ENCODE measurements around the gene LYPLAL1.

The LYPLAL1 gene

DNA sequence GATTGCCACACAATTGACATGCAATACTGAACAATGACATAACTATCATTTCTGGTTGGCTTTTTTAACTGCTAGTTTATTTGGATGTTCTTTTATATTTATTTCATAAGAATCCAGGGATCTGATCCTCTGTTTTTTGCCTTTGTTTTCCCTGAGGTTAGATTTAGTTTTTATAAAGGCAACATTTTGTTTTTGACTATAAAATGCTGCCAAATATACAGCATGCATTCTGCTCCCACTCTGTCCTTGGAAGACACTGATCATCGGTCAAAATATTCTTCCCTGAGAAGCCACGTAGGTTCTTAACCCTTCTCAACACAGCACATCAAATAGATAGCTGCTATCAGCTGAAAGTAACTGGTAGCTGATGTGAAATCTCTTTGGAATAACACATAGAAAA, 52.5 kb downstream of the LYPLAL1 start:
- H3K4me3 ChIP-seq (ENCODE audit: low read depth, low read length, poor library complexity, severe bottlenecking), result no peak overlapping the region
- TF ChIP-seq, protein P1, sequence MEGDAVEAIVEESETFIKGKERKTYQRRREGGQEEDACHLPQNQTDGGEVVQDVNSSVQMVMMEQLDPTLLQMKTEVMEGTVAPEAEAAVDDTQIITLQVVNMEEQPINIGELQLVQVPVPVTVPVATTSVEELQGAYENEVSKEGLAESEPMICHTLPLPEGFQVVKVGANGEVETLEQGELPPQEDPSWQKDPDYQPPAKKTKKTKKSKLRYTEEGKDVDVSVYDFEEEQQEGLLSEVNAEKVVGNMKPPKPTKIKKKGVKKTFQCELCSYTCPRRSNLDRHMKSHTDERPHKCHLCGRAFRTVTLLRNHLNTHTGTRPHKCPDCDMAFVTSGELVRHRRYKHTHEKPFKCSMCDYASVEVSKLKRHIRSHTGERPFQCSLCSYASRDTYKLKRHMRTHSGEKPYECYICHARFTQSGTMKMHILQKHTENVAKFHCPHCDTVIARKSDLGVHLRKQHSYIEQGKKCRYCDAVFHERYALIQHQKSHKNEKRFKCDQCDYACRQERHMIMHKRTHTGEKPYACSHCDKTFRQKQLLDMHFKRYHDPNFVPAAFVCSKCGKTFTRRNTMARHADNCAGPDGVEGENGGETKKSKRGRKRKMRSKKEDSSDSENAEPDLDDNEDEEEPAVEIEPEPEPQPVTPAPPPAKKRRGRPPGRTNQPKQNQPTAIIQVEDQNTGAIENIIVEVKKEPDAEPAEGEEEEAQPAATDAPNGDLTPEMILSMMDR (IDR thresholded peaks at IDR 0.05; ENCODE audit: low read length), result no peak
- TF ChIP-seq EZH2 (IDR thresholded peaks at IDR 0.05; ENCODE audit: borderline replicate concordance, low read length), result no peak

DNA sequence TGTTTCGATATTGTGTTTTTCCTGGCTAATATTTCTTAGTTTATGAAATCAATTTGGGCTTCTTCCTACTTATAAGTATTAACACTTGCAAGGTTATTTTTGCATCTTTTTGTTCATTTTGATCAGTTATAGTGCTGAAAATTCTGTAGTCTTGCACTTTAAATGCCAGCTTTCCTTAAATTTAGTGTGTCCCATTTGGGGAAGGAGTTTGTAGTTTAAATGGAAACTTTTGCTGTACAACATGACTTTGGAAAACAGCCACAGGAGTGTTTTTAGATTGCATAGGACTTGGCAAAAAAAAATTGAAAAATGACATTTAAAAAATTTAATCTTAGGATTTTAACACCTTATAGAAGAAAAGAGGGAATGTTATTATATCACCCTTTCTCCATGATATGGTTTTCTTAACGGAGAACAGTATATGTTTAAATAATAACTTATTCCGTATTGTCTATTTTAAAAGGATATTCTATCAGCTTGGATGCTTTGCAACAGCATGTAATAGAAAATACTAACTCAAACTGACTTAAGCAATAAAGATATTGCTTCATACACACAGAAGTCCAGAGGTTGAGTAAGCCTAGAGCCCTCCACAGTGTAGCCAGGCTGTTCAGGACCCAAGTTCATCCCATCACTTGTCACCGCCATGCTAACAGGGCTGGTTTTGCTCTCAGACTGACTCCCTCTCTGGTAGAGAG, 53.8 kb downstream of the LYPLAL1 start:
- no peaks in the 10 kb centered on the region for H3K79me2 ChIP-seq (ENCODE audit: insufficient read depth, low read length)
- H3K9me3 ChIP-seq (ENCODE audit: low read length), result no peaks in the 10 kb centered on the region
- no peaks in the 10 kb centered on the region for H3K9me2 ChIP-seq (ENCODE audit: low read depth, low read length)
- H4K20me1 ChIP-seq (ENCODE audit: insufficient read depth, low read length), result no peaks in the 10 kb centered on the region
- no peak overlapping the region for H2AFZ ChIP-seq (ENCODE audit: low read length)
- TF ChIP-seq EZH2 (IDR thresholded peaks at IDR 0.05; ENCODE audit: borderline replicate concordance, low read length), result no peak
- TF ChIP-seq, protein P1 (IDR thresholded peaks at IDR 0.05; ENCODE audit: low read length), result no peak
- no peak overlapping the region for H3K4me2 ChIP-seq (ENCODE audit: low read length)
- H3F3A ChIP-seq (ENCODE audit: insufficient read depth, low read length), result no peaks in the 10 kb centered on the region
- no peak overlapping the region for H3K27ac ChIP-seq (ENCODE audit: low read depth, low read length, poor library complexity, severe bottlenecking)
- H3K36me3 ChIP-seq (ENCODE audit: insufficient read depth, low read length), result no peaks in the 10 kb centered on the region
- H3K9ac ChIP-seq (ENCODE audit: low read length), result no peak overlapping the region
- H3K27me3 ChIP-seq (ENCODE audit: insufficient read depth, low read length), result no peaks in the 10 kb centered on the region
- H3K4me1 ChIP-seq (ENCODE audit: insufficient read depth, low read length, severe bottlenecking), result no peaks in the 10 kb centered on the region
- H3K4me3 ChIP-seq (ENCODE audit: low read depth, low read length, poor library complexity, severe bottlenecking), result no peak overlapping the region

More for the DNA sequence above, 52.5 kb downstream of the LYPLAL1 start:
- H3K27ac ChIP-seq (ENCODE audit: low read depth, low read length, poor library complexity, severe bottlenecking), result no peak overlapping the region
- no peaks in the 10 kb centered on the region for H3K36me3 ChIP-seq (ENCODE audit: insufficient read depth, low read length)
- H3K4me1 ChIP-seq (ENCODE audit: insufficient read depth, low read length, severe bottlenecking), result no peaks in the 10 kb centered on the region
- H3K9me2 ChIP-seq (ENCODE audit: low read depth, low read length), result no peaks in the 10 kb centered on the region
- H3K79me2 ChIP-seq (ENCODE audit: insufficient read depth, low read length), result no peaks in the 10 kb centered on the region
- no peaks in the 10 kb centered on the region for H3F3A ChIP-seq (ENCODE audit: insufficient read depth, low read length)
- H4K20me1 ChIP-seq (ENCODE audit: insufficient read depth, low read length), result no peaks in the 10 kb centered on the region
- H3K4me2 ChIP-seq (ENCODE audit: low read length), result no peak overlapping the region
- H2AFZ ChIP-seq (ENCODE audit: low read length), result no peak overlapping the region
- H3K9ac ChIP-seq (ENCODE audit: low read length), result no peak overlapping the region
- H3K9me3 ChIP-seq (ENCODE audit: low read length), result no peaks in the 10 kb centered on the region
- H3K27me3 ChIP-seq (ENCODE audit: insufficient read depth, low read length), result no peaks in the 10 kb centered on the region

DNA sequence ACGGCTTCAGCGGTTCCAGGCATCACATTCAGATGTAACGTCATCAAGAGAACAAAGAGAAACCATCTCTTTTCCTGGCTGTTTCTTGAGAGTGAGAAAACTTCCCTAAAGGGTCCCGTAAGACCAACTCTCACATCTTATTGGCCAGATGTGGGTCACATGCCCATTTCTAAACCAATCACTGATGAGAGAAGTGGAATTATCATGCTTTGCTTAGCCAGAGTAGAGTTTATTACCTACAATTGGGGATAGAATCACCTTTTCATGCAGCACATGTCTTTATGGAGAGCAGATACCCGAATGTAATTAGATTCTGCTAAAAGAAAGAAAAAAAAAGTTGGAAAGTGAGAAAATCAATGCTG, 54.4 kb downstream of the LYPLAL1 start:
- H3K27me3 ChIP-seq (ENCODE audit: insufficient read depth, low read length), result no peaks in the 10 kb centered on the region
- TF ChIP-seq, protein P1 (IDR thresholded peaks at IDR 0.05; ENCODE audit: low read length), result no peak
- no peak for TF ChIP-seq EZH2 (IDR thresholded peaks at IDR 0.05; ENCODE audit: borderline replicate concordance, low read length)
- no peaks in the 10 kb centered on the region for H3K79me2 ChIP-seq (ENCODE audit: insufficient read depth, low read length)
- no peak overlapping the region for H3K4me2 ChIP-seq (ENCODE audit: low read length)
- H3F3A ChIP-seq (ENCODE audit: insufficient read depth, low read length), result no peaks in the 10 kb centered on the region
- no peak overlapping the region for H3K9ac ChIP-seq (ENCODE audit: low read length)
- H3K4me3 ChIP-seq (ENCODE audit: low read depth, low read length, poor library complexity, severe bottlenecking), result no peak overlapping the region
- H3K9me3 ChIP-seq (ENCODE audit: low read length), result no peaks in the 10 kb centered on the region
- H4K20me1 ChIP-seq (ENCODE audit: insufficient read depth, low read length), result no peaks in the 10 kb centered on the region
- H3K4me1 ChIP-seq (ENCODE audit: insufficient read depth, low read length, severe bottlenecking), result no peaks in the 10 kb centered on the region
- no peak overlapping the region for H2AFZ ChIP-seq (ENCODE audit: low read length)
- H3K27ac ChIP-seq (ENCODE audit: low read depth, low read length, poor library complexity, severe bottlenecking), result no peak overlapping the region
- H3K36me3 ChIP-seq (ENCODE audit: insufficient read depth, low read length), result no peaks in the 10 kb centered on the region
- no peaks in the 10 kb centered on the region for H3K9me2 ChIP-seq (ENCODE audit: low read depth, low read length)

All from OCI-LY1 (cell line).